HG03045 (cell line): ENCODE results near the gene OR9A4.

Experiments used
- ATAC-seq: cut with Tn5 transposase; IDR thresholded peaks from one replicate; pipeline ENCODE4 v1.9.1; 2021; ENCODE audit warnings: mild to moderate bottlenecking, moderate library complexity; ENCODE audit not compliant: unreplicated experiment

The OR9A4 gene

DNA sequence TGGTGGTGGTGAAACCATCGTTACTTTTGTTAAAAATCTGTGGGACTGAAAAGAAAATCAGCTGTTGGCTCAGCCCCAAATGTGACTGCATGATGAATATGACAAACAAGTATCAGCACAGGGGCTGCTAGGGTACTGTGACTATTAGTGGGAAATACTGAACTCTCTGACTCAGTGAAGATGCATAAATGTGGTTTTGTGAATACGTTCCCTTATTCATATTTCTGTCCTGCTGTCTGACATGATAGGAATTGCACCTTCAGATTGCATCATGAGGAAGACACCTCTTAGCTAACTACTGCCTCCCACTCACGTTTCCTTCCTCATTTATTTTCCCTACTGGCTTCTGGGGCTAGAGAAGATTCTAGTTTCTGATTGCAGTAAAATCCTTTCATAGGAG, 29.2 kb downstream of the OR9A4 start:
- no peak for ATAC-seq

GRCh38 chr7:141946796-141947195, 30.6 kb downstream of the OR9A4 start, which contains the start of gene CLEC5A:
Gene CLEC5A (minus strand): TSS chr7:141946974. CDS start chr7:141946292, 682 bp downstream.
- ATAC-seq = no peak

GRCh38 chr7:141949021-141949420, 32.8 kb downstream of the OR9A4 start:
- ATAC-seq = no peak

GRCh38 chr7:141949451-141949850, 33.3 kb downstream of the OR9A4 start:
- ATAC-seq = no peak

DNA sequence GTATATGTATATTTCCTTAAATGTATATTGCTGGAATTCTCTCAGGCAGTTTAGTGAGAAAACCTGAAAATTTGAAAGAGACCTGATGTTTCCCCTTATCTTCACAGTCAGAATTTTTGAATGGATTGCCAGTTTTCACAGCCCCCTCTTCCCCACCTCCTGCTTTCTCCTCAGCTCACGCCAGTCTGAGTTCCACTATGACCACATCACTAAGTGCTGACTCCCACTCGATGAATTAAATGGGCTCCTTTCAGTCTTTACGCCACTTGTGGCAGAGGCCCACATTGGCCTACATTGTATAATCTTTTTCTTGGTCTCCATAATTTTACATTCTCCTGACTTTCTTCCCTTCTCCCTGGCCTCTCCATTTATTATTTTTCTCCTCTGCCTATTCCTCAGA, 33.7 kb downstream of the OR9A4 start:
- no peak for ATAC-seq

DNA sequence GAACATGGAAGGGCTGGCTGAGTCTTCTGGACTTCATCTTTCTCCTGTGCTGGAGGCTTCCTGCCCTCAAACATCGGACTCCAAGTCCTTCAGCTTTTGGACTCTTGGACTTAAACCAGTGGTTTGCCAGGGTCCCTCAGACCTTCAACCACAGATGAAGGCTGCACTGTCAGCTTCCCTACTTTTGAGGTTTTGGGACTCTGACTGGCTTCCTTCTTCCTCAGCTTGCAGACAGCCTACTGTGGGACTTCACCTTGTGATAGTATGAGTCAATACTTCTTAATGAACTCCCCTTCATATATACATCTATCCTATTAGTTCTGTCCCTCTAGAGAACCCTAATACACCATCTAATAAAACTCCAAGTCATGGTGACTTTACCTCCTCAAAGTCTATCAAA, 34.6 kb downstream of the OR9A4 start:
- ATAC-seq = no peak

- no peak for ATAC-seq
Measured at GRCh38 chr7:141952461-141952860, 36.3 kb downstream of the OR9A4 start.

DNA sequence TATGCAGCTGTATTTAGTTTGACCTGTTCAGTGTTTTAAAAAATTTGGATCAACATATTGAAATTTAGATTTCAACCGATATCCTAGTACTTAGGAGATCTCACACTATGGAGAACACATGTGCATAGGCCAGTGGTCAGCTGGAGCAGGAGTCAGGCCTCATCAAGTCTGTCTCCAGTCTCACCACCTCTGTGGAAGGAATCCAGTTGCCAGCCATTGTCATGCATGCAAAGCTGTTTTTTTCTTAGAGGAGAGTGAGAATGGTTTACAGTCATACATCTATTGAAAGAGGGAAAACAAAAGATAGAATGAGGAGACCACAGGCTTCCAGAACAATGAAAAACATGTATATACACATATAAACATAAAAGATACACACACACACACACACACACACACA, 38.1 kb downstream of the OR9A4 start:
- ATAC-seq = no peak

GRCh38 chr7:141956084-141956483, 39.9 kb downstream of the OR9A4 start:
- no peak for ATAC-seq

DNA sequence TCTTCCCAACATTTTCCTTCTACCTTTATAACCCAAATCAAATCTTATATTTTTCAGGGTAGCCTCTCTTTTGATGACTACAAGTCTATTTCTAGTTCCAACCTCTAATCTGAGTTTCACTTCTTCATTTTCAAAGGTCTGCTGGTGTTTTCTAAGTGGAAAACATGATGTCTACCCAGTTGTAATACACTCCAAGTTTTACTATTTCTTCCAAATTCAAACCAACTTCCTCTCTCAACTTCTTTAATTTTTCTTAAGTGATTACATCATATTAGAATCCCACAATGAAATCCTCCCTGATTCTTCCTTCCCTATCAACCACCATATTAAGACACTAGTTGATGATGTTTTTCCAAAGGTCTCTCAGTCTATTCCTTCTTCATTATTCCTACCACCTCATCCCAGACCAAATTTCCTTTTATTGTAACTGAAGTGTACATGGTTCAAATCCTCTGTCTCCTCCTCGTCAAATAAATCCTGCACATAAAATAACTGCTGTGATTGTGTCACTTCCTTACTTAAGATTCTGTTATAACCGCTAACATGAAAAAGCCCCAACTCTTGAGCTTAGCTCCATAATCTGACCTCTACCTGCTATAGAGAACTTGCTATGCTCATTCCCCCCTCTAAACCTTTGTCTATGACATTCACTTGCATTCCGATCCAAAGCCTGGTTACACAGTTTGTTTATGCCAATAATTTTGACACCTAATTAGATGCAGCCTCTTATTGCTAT, 44.7 kb downstream of the OR9A4 start:
- ATAC-seq = no peak
